HL-60 (cell line): ENCODE measurements around the gene TNFSF10.

Source experiments
- CTCF ChIP-seq: IDR thresholded peaks from one replicate; pipeline ENCODE4 v1.5.1; 2011; ENCODE audit warnings: low read length, control low read depth, inconsistent platforms; ENCODE audit not compliant: insufficient read depth
- TF ChIP-seq, protein P1 (sequence below): IDR thresholded peaks from 2 replicates; pipeline ENCODE4 v1.6.1; 2012; ENCODE audit warnings: low read depth; ENCODE audit not compliant: insufficient replicate concordance

- no peak for TF ChIP-seq CTCF
- TF ChIP-seq, protein P1, sequence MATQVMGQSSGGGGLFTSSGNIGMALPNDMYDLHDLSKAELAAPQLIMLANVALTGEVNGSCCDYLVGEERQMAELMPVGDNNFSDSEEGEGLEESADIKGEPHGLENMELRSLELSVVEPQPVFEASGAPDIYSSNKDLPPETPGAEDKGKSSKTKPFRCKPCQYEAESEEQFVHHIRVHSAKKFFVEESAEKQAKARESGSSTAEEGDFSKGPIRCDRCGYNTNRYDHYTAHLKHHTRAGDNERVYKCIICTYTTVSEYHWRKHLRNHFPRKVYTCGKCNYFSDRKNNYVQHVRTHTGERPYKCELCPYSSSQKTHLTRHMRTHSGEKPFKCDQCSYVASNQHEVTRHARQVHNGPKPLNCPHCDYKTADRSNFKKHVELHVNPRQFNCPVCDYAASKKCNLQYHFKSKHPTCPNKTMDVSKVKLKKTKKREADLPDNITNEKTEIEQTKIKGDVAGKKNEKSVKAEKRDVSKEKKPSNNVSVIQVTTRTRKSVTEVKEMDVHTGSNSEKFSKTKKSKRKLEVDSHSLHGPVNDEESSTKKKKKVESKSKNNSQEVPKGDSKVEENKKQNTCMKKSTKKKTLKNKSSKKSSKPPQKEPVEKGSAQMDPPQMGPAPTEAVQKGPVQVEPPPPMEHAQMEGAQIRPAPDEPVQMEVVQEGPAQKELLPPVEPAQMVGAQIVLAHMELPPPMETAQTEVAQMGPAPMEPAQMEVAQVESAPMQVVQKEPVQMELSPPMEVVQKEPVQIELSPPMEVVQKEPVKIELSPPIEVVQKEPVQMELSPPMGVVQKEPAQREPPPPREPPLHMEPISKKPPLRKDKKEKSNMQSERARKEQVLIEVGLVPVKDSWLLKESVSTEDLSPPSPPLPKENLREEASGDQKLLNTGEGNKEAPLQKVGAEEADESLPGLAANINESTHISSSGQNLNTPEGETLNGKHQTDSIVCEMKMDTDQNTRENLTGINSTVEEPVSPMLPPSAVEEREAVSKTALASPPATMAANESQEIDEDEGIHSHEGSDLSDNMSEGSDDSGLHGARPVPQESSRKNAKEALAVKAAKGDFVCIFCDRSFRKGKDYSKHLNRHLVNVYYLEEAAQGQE, result no peak
These were observed 20.7 kb upstream of the TNFSF10 start for GRCh38 chr3:172543884-172544283.
